PC-9 (cell line): ENCODE data around the gene EML1. TPM values are rescaled to one million over a fixed set of nuclear protein-coding genes. Genes with fewer than 3 reads are reported as not detected.

ENCODE experiments used
- BruUV-seq: library from RNA; stranded (reverse); fragments of 400-500 nt; replicated peaks from 2 replicates; lab custom pipeline; 2021; lab: Mats Ljungman, UMichigan
- CTCF ChIA-PET: fragments of 300-600 bp; sonication (Branson Sonifier 250); formaldehyde crosslinking; loops from one replicate; lab custom pipeline; 2022; ENCODE audit warnings: antibody characterized with exemption; lab: Charles Lee
- POLR2A ChIA-PET: fragments of 300-600 bp; sonication (Branson Sonifier 250); formaldehyde crosslinking; loops from one replicate; lab custom pipeline; 2022; ENCODE audit warnings: antibody characterized with exemption; ENCODE audit not compliant: unreplicated experiment; lab: Charles Lee
- DNase-seq, 2 experiments: peaks; one replicate each; pipeline versions ENCODE4 v3.0.0 to v3.0.0-alpha.2; 2015 to 2022; ENCODE audit warnings: mixed read lengths in 1 of 2
- H2AFZ ChIP-seq: fragments of 200-600 bp; sonication (generic); 2 replicates; pipeline ENCODE4 v1.8.1; 2017; ENCODE audit warnings: antibody characterized with exemption
- H3F3A ChIP-seq: fragments of 200-600 bp; sonication (generic); 2 replicates; pipeline ENCODE4 v1.8.1; 2017; ENCODE audit warnings: antibody characterized with exemption, mild to moderate bottlenecking, low read depth; ENCODE audit not compliant: insufficient read depth
- H3K27ac ChIP-seq: fragments of 200-600 bp; sonication (generic); 2 replicates; pipeline ENCODE4 v1.6.1; 2016; ENCODE audit warnings: mixed run types
- H3K27me3 ChIP-seq: fragments of 200-600 bp; sonication (generic); 2 replicates; pipeline ENCODE4 v1.6.1; 2016; ENCODE audit warnings: low read depth, mixed run types; ENCODE audit not compliant: insufficient read depth
- H3K36me3 ChIP-seq: fragments of 200-600 bp; sonication (generic); 2 replicates; pipeline ENCODE4 v1.6.1; 2016; ENCODE audit warnings: low read depth, mixed run types
- H3K4me1 ChIP-seq: fragments of 200-600 bp; sonication (generic); replicated peaks from 2 replicates; pipeline ENCODE4 v1.6.1; 2016; ENCODE audit warnings: mixed run types; ENCODE audit not compliant: insufficient read depth
- H3K4me2 ChIP-seq: fragments of 200-600 bp; sonication (generic); 2 replicates; pipeline ENCODE4 v1.6.1; 2017; ENCODE audit warnings: mixed run types
- H3K4me3 ChIP-seq: fragments of 200-600 bp; sonication (generic); 2 replicates; pipeline ENCODE4 v1.6.1; 2016; ENCODE audit warnings: mixed run types
- H3K79me2 ChIP-seq: fragments of 200-600 bp; sonication (generic); 2 replicates; pipeline ENCODE4 v1.6.1; 2017; ENCODE audit warnings: low read depth, mixed run types
- H3K9me2 ChIP-seq: fragments of 200-600 bp; sonication (generic); 2 replicates; pipeline ENCODE4 v1.8.1; 2017; ENCODE audit warnings: mild to moderate bottlenecking; ENCODE audit not compliant: insufficient read depth
- H3K9me3 ChIP-seq: fragments of 200-600 bp; sonication (generic); 2 replicates; pipeline ENCODE4 v1.8.1; 2016; ENCODE audit warnings: low read depth; ENCODE audit not compliant: insufficient read depth
- H4K20me1 ChIP-seq: fragments of 200-600 bp; sonication (generic); 2 replicates; pipeline ENCODE4 v1.8.1; 2017; ENCODE audit not compliant: insufficient read depth
- CTCF ChIP-seq: fragments of 200-600 bp; sonication (generic); conservative IDR thresholded peaks from 2 replicates; pipeline ENCODE4 v1.6.1; 2017; ENCODE audit warnings: mixed run types, antibody characterized with exemption, mild to moderate bottlenecking, moderate library complexity
- EZH2 ChIP-seq: fragments of 200-600 bp; sonication (generic); IDR thresholded peaks from 2 replicates; pipeline ENCODE4 v1.8.0; 2017; ENCODE audit warnings: antibody characterized with exemption, low read depth
- intact Hi-C: fragments of 100-400 bp; cut with micrococcal nuclease; formaldehyde crosslinking; loops from one replicate; pipeline ENCODE4 v1.10.0; 2022; ENCODE audit not compliant: unreplicated experiment
- total RNA-seq: library from RNA; stranded (reverse); gene quantifications from 2 replicates; pipeline ENCODE4 v1.2.3, GENCODE V29; 2021

The EML1 gene
- total RNA-seq, 1 experiment from 2014 or later = 1.8 TPM

- ChIA-PET CTCF (no interaction called here), POLR2A (no interaction called here)
- H3K4me2 ChIP-seq = no peak overlapping the region
- no peaks in the 10 kb centered on the region for H4K20me1 ChIP-seq
- H3F3A ChIP-seq = no peaks in the 10 kb centered on the region
- TF ChIP-seq CTCF = no peak
- TF ChIP-seq EZH2 = no peak
- intact Hi-C loops = no loop called here
- no peaks in the 10 kb centered on the region for H3K4me1 ChIP-seq
- H2AFZ ChIP-seq = no peak overlapping the region
- H3K27ac ChIP-seq = no peak overlapping the region
- H3K36me3 ChIP-seq = no peaks in the 10 kb centered on the region
- H3K79me2 ChIP-seq = no peaks in the 10 kb centered on the region
- no peaks in the 10 kb centered on the region for H3K9me3 ChIP-seq
- H3K9me2 ChIP-seq = no peaks in the 10 kb centered on the region
- H3K4me3 ChIP-seq = no peak overlapping the region
- no peaks in the 10 kb centered on the region for H3K27me3 ChIP-seq
- BruUV-seq = no TSS peak
- no peak for DNase-seq
These were observed 80.4 kb downstream of the EML1 start for GRCh38 chr14:99873653-99874052.

- no peak for DNase-seq
- Histone ChIP-seq H3K79me2 (no peaks in the 10 kb centered on the region), H3K4me3 (no peak overlapping the region), H3K4me1 (no peaks in the 10 kb centered on the region), H3K9me3 (no peaks in the 10 kb centered on the region), H3K4me2 (no peak overlapping the region), H3K9me2 (no peaks in the 10 kb centered on the region), H3F3A (no peaks in the 10 kb centered on the region), H3K36me3 (no peaks in the 10 kb centered on the region), H2AFZ (no peak overlapping the region), H3K27ac (no peak overlapping the region), H3K27me3 (no peaks in the 10 kb centered on the region), H4K20me1 (no peaks in the 10 kb centered on the region)
- TF ChIP-seq CTCF (no peak), EZH2 (no peak)
- BruUV-seq = no TSS peak
- intact Hi-C loops = no loop called here
- ChIA-PET CTCF (no interaction called here), POLR2A (no interaction called here)
These were observed 81.1 kb downstream of the EML1 start for GRCh38 chr14:99874306-99874705.

- no peaks in the 10 kb centered on the region for H3K36me3 ChIP-seq
- H3K4me2 ChIP-seq = no peak overlapping the region
- H3K27me3 ChIP-seq = no peaks in the 10 kb centered on the region
- ChIA-PET CTCF (no interaction called here), POLR2A (no interaction called here)
- H3K9me3 ChIP-seq = no peaks in the 10 kb centered on the region
- H4K20me1 ChIP-seq = no peaks in the 10 kb centered on the region
- H3K9me2 ChIP-seq = no peaks in the 10 kb centered on the region
- H3F3A ChIP-seq = no peaks in the 10 kb centered on the region
- TF ChIP-seq CTCF (no peak), EZH2 (no peak)
- no peak overlapping the region for H2AFZ ChIP-seq
- intact Hi-C loops = no loop called here
- BruUV-seq = no TSS peak
- H3K4me3 ChIP-seq = no peak overlapping the region
- H3K4me1 ChIP-seq = no peaks in the 10 kb centered on the region
- no peaks in the 10 kb centered on the region for H3K79me2 ChIP-seq
- no peak overlapping the region for H3K27ac ChIP-seq
- no peak for DNase-seq
These were observed 82.2 kb downstream of the EML1 start for GRCh38 chr14:99875421-99875820.
